ENCODE measurements around the gene MRTFB.
"Not testable (repeated sequence)": the region's sequence is repeated elsewhere in the genome, so short reads cannot be mapped to it uniquely, and the experiment has no call there.

MRTFB gene

GRCh38 chr16:14132696-14133048 lies 61.6 kb downstream of the MRTFB start:
- no peak for DNase-seq (ENCODE audit: low read depth)

GRCh38 chr16:14133907-14134306 lies 62.8 kb downstream of the MRTFB start:
- DNase-seq (ENCODE audit: low read depth) = no peak

GRCh38 chr16:14135704-14136103 lies 64.6 kb downstream of the MRTFB start:
- DNase-seq (ENCODE audit: low read depth) = no peak

GRCh38 chr16:14139872-14140271 lies 68.8 kb downstream of the MRTFB start:
- DNase-seq (ENCODE audit: low read depth) = no peak

DNA sequence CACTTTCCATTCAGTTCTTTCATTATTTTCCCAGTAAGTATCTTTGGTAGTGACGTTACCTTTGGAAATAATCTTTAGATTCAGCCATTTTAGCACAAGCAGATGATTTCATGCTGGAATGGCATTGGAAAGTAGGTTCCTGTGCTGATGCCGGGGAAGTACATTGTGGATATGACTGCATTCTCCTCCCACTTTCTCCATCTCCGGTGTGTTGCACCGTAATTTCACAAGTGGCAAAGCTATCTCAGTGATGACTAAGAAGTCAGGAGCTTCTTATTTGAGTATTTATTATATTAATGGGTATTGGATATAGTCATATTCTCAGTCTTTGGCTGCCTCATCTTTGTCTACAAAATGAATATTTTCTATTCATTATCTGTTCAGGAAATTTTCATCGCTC lies 69.8 kb downstream of the MRTFB start:
- no peak for DNase-seq (ENCODE audit: low read depth)

GRCh38 chr16:14146445-14146844 lies 75.3 kb downstream of the MRTFB start:
- no peak for DNase-seq (ENCODE audit: low read depth)

DNA sequence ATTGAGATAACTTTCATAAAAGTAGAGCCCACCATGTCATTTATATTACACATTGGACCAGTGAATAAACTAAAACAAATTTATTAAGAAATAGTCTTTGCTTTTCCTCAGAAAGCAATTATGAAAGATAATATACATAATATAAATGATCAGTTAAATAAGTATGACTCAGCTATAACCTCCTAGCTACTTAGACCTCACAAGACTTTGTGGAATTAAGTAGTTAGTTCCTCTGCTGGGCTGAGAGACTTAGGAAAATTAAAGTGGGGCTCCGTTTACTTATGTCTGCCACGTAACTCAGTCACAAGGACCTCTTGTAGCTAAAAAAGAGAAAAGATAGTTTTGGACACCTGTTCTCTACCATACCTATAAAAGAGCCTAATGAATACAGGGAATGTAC lies 76.9 kb downstream of the MRTFB start:
- DNase-seq (ENCODE audit: low read depth) = no peak

DNA sequence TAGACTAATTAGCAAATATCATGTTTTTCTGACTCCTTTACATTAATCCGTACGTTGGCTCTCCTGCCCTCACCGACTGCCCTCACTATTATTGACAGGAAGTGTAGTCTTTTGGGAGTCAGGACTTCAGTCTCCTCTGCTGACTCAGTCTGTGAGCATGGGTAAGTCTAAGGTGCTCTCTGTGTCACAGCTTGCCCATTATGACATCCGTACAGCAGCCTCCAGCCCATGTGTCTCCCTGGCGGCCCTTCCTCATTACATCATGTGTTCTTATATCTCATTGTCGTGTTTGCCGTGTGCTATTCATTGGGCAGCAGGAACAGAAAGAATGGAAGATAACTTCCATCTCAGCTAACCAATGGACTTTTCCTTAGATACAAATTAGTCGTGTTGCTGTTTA lies 77.5 kb downstream of the MRTFB start:
- no peak for DNase-seq (ENCODE audit: low read depth)

GRCh38 chr16:14150796-14151195 lies 79.7 kb downstream of the MRTFB start:
- no peak for DNase-seq (ENCODE audit: low read depth)

DNA sequence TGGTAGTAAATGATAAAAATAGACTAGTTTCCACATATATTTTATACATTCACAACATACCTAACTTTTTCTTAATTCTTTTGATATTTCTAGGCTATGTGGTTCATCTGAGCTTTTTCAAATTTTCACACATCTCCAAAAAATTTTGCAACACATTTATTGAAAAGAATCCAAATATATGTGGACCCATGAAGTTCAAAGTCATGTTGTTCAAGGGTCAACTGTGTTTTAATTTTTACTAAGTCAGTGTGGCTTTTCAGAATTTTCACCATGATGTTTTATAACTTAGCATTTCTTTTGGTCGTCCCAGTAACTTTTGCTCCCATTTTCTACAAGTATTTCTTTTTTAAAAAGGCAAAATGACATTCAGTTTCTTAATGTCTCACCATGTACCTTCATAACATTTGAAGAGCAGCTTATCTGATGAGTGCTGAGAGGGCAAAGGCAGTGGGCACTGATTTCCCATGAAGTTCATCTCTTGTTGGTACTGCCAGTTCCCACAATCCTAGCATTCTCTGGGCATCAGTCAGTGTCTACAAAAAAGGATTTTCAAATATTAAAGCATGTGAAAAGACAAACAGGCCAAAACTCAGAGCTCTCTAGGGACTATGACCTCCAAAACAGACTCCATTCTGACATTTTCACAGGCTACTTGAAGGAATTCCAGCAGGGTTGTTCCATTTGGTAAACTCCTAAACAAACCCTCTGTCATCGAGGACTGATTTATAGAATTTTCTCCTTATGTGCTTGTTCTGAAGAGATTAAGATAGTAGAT lies 80.3 kb downstream of the MRTFB start:
- no peak for DNase-seq (ENCODE audit: low read depth)

DNA sequence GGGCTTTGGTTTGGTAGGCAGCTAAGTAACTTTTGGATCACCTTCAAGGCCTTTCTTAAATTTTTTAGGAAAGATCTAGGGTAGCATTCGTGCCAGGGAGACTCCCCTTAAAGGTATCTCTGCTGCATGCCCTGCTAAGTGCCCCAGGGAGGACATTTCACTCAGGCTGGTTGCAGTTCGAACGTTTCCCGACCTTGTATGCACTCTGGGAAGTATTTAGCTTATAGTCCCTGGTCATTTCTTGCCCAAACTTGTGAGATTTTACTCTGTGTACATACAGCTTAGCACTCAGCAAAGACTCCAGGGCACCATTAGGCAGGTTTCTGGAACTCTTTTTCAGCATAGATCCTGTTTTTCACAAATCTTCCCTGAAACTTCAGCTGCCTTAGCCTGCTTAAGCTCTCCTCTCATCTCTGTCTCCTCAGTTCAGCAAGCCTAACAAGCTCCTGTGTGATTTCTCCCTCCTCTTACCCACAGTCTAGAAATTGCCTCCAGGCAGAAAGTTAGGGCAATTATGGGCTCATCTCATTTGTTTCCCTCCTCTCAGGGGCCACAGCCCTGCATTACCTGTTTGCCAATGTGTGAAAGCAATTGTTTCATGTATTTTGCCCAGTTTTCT lies 84.6 kb downstream of the MRTFB start:
- no peak for DNase-seq (ENCODE audit: low read depth)

GRCh38 chr16:14164916-14165662 lies 94.0 kb downstream of the MRTFB start:
- DNase-seq (ENCODE audit: low read depth) = no peak

GRCh38 chr16:14168146-14168545 lies 97.0 kb downstream of the MRTFB start:
- no peak for DNase-seq (ENCODE audit: low read depth)

- DNase-seq (ENCODE audit: low read depth) = no peak
These were observed 101.2 kb downstream of the MRTFB start for GRCh38 chr16:14172200-14172809.

DNA sequence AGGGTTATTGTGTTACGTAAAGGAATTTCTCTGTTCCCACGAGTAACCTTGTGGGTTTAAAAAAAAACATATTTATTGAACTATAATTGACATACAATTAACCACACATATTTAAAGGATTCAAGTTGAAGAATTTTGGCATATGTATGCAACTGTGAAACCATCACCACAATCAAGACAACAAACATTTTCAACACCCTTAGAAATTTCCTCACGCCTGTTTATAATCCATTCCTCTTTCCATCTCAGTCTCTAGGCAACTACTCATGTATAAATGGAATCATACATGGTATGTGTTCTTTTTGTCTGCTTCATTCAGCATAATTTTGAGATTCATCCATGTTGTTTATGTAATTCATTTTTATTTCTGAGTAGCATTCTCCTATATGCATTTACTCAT lies 104.0 kb downstream of the MRTFB start:
- no peak for DNase-seq (ENCODE audit: low read depth)

GRCh38 chr16:14177704-14178103 lies 106.6 kb downstream of the MRTFB start:
- DNase-seq (ENCODE audit: low read depth) = no peak

DNA sequence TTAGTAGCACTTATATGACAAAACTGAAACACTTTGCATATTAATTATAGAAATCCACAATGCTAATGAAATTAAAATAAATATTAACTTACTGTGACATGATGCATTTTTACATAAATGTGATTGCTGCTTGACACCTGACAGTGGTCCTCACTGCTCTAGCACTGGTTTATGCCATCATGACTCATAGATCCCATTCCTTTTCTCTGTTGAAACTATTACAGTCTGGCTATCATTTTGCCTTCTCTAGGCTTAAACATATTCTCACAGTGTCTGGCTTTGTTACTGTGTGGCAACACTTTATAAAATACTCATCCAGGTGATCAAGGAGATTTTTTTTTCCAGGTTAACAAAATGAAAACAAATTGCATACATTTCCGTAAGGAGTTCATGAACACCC lies 108.0 kb downstream of the MRTFB start:
- DNase-seq (ENCODE audit: low read depth) = no peak

DNA sequence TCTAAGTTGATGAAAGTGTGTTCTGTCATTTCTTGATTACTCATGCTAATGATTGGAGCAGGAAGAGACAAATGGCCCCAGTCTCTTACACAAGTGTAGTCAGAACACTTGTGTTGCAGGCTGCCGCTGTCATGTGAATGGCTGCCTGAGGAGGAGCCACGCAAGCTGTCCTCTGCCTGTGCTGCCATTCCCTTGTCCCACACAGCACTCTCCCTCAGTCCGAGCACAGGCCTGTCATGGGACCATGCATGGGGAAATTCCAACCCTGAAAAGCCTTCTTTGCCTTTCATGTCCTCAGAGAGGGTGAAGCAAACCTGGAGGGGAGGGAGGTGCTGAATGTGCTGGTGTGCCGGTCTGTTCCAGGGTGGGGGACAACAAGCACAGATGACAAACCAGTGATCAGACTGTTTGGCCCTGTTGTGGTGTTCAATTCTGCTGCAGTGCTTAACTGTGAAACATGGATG lies 109.4 kb downstream of the MRTFB start:
- no peak for DNase-seq (ENCODE audit: low read depth)

- no peak for DNase-seq (ENCODE audit: low read depth)
These were observed 110.4 kb downstream of the MRTFB start for GRCh38 chr16:14181371-14182050.

- no peak for DNase-seq (ENCODE audit: low read depth)
These were observed 111.9 kb downstream of the MRTFB start for GRCh38 chr16:14182999-14183398.

GRCh38 chr16:14183962-14184361 lies 112.8 kb downstream of the MRTFB start:
- DNase-seq (ENCODE audit: low read depth) = not testable (repeated sequence)
